AG04449 (cell line): ENCODE results near the gene OXNAD1.

Experiments used
- CTCF ChIA-PET: fragments of 350-600 bp; formaldehyde crosslinking; extraction: SDS; loops from one replicate; lab custom pipeline; 2021; ENCODE audit warnings: antibody characterized with exemption; lab: Yijun Ruan, JAX
- POLR2A ChIA-PET: fragments of 400-600, 350-600 bp; formaldehyde crosslinking; extraction: SDS; loops from one replicate; lab custom pipeline; 2020; ENCODE audit warnings: antibody characterized with exemption, inconsistent platforms; lab: Yijun Ruan, JAX
- DNase-seq: peaks from one replicate; pipeline ENCODE4 v3.0.0-alpha.2; 2010; ENCODE audit warnings: low read depth, low spot score
- H3K4me3 ChIP-seq: 2 replicates; pipeline ENCODE4 v1.5.1; 2011; ENCODE audit warnings: low read depth, mild to moderate bottlenecking, control low read depth, low read length
- CTCF ChIP-seq: IDR thresholded peaks from one replicate; pipeline ENCODE4 v1.5.1; 2011; ENCODE audit warnings: mild to moderate bottlenecking, moderate library complexity, low read length, control low read depth, inconsistent platforms; ENCODE audit not compliant: insufficient read depth; ENCODE audit errors: missing control alignments

Gene OXNAD1

DNA sequence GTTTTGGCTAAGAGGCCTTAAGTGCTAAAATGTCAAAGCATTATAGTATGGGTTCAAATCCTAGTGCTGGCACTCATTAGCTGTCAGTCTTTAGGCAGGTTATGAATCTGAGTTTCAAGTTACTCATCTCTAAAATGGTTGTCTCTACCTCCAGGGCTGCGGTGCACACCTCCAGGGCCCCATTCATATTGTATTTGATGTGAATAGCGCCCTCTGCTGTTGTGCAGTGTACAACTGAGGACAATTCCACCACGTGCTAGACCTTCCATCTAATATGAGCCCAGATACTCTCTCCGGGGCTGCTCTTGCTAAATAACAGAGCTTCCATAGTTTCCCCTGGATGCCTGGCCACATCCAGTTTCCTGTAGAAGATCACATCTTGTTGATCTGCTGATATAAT lies 54.3 kb downstream of the OXNAD1 start:
- ChIA-PET CTCF (interaction anchor here (0.6 to 3.4 kb wide), 7 partner anchors 11 to 231 kb away, joined by 3 to 10 read pairs (median 5); no protein-coding TSS in a partner anchor), POLR2A (no interaction called here)
- no peak for DNase-seq
- TF ChIP-seq CTCF, result no peak
- H3K4me3 ChIP-seq, result no peak overlapping the region

DNA sequence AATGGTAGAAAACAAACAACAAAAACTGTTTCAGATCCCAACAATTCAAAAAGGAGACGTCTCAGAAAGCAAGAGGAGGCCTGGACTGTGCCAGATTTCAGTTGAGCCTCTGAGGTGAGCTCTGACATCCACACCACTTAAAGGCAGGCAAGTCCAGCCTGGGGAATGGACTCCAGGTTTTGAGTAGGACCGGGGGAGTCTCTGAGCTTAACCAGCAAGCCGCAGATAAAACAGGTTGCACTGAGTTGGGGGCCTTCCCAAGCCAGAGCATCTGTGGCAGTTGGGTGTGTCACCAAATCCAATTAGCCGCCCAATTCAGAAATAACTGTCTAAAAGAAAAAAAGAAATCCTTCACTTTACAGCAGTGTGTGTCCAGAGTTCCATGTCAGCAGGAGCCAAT lies 54.7 kb downstream of the OXNAD1 start:
- no peak for DNase-seq
- CTCF ChIA-PET, result interaction anchor here (0.6 to 3.4 kb wide), 8 partner anchors 9 to 231 kb away, joined by 3 to 10 read pairs (median 5); no protein-coding TSS in a partner anchor
- POLR2A ChIA-PET, result no interaction called here

DNA sequence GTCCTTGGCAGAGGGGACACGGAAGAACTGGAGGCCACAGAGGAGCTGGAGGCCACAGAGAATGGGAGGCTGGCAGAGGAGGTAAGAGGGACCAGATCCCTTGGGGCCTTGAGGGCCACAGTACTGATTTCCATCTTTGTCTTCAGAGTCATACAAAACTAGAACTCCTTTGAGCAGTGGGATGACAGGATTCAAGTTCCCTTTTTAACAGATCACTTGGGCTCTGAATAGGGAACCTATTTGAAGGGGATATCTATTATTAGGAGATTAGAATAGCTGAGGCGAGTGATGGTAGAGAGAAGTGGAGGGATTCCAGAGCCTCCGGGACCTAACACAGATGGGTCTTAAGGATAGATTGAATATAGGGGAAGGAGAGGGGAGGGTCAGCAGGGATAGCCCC lies 55.7 kb downstream of the OXNAD1 start:
- TF ChIP-seq CTCF, result no peak

More for the DNA sequence above, 54.7 kb downstream of the OXNAD1 start:
- no peak for TF ChIP-seq CTCF
- H3K4me3 ChIP-seq, result no peak overlapping the region

GRCh38 chr3:16322189-16322588 lies 57.2 kb downstream of the OXNAD1 start:
- TF ChIP-seq CTCF, result no peak
- H3K4me3 ChIP-seq, result no peak overlapping the region
- CTCF ChIA-PET, result interaction anchor here (1.1 kb wide), 1 partner anchor 18 kb away, joined by 4 read pairs; no protein-coding TSS in a partner anchor
- POLR2A ChIA-PET, result no interaction called here
- DNase-seq, result no peak

More for the DNA sequence above, 55.7 kb downstream of the OXNAD1 start:
- H3K4me3 ChIP-seq, result no peak overlapping the region
- ChIA-PET CTCF (interaction anchor here (1.1 to 3.4 kb wide), 4 partner anchors 8 to 198 kb away, joined by 3 to 10 read pairs (median 7); no protein-coding TSS in a partner anchor), POLR2A (no interaction called here)
- no peak for DNase-seq

DNA sequence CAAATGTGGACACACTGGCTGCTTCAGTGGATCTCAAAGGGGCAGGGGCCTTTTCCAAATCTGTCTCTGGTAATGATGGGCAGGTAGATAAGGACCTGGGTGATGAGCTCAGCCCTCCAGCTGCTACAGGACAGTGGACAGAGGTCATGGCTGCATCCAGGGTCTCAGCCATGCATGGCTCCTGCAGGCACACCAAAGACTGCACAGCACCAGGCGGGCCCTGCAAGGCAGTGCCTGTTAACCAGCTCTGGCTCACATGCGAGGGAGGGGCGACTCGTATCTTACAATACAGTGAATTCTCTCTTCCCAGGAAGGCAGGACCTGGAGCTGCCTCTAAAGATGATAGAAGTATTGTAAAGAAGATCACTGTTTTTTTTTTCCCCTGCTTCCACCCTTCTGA lies 58.7 kb downstream of the OXNAD1 start:
- no peak for DNase-seq
- POLR2A ChIA-PET, result no interaction called here
- CTCF ChIA-PET, result interaction anchor here (0.7 to 2.5 kb wide), 5 partner anchors 9 to 192 kb away, joined by 3 to 11 read pairs (median 4); no protein-coding TSS in a partner anchor
- no peak for TF ChIP-seq CTCF
- H3K4me3 ChIP-seq, result no peak overlapping the region

DNA sequence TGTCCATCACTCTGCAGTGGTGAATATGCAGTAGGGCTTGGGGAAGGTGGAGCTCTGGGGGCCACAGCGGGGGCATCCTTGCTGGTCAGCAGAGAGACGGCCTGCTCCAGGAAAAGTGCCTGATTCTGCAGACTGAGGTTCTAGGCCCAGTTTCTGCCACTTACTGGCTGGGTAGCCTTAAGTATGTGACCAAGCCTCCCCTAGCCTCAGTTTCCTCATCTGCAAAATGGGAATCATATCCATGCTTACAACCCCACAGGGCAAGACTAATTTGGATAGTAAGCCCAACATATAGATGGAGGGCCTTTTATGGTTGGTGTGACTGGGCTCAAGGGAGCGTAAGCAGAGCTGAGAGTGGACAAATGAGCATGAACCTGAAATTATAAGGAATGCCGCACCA lies 60.8 kb downstream of the OXNAD1 start:
- ChIA-PET CTCF (interaction anchor here (2.5 kb wide), 1 partner anchor 11 kb away, joined by 11 read pairs; no protein-coding TSS in a partner anchor), POLR2A (no interaction called here)
- no peak for DNase-seq
- no peak overlapping the region for H3K4me3 ChIP-seq
- no peak for TF ChIP-seq CTCF
